Neuronal stem cell (in vitro differentiated cells): ENCODE data around the gene TTLL1.
A peak's percentile ranks its signal among the peaks of the same experiment; 100 is the strongest.

ENCODE experiments used
- DNase-seq: peaks from one replicate; pipeline ENCODE4 v3.0.0-alpha.2; 2013; ENCODE audit warnings: low spot score
- H2AFZ ChIP-seq: one replicate; pipeline ENCODE4 v1.6.1; 2013; ENCODE audit warnings: mild to moderate bottlenecking, low read length, inconsistent platforms
- H2AK5ac ChIP-seq: 2 replicates; pipeline ENCODE4 v1.6.1; 2013; ENCODE audit warnings: low read depth, mild to moderate bottlenecking, inconsistent platforms, low read length, moderate library complexity, mixed read lengths
- H2BK120ac ChIP-seq: 2 replicates; pipeline ENCODE4 v1.6.1; 2013; ENCODE audit warnings: low read depth, mild to moderate bottlenecking, inconsistent platforms, low read length, moderate library complexity, mixed read lengths
- H2BK12ac ChIP-seq: one replicate; pipeline ENCODE4 v1.6.1; 2013; ENCODE audit warnings: low read length, inconsistent platforms
- H2BK15ac ChIP-seq: 2 replicates; pipeline ENCODE4 v1.6.1; 2013; ENCODE audit warnings: mild to moderate bottlenecking, low read length, inconsistent platforms, mixed read lengths
- H2BK5ac ChIP-seq: one replicate; pipeline ENCODE4 v1.6.1; 2013; ENCODE audit warnings: inconsistent platforms, mild to moderate bottlenecking, low read length, moderate library complexity
- H3K14ac ChIP-seq: one replicate; pipeline ENCODE4 v1.6.1; 2013; ENCODE audit warnings: low read length, inconsistent platforms
- H3K18ac ChIP-seq: 2 replicates; pipeline ENCODE4 v1.6.1; 2013; ENCODE audit warnings: low read length, inconsistent platforms
- H3K23ac ChIP-seq: 2 replicates; pipeline ENCODE4 v1.6.1; 2013; ENCODE audit warnings: low read depth, mild to moderate bottlenecking, mixed read lengths, low read length, inconsistent platforms; ENCODE audit not compliant: poor library complexity
- H3K27ac ChIP-seq: replicated peaks from 3 replicates; pipeline ENCODE4 v1.5.1; 2013; ENCODE audit warnings: low read length, inconsistent platforms
- H3K27me3 ChIP-seq, 3 experiments: 2 replicates each; pipeline ENCODE4 v1.6.1; 2013; ENCODE audit warnings: low read length in 3 of 3, mild to moderate bottlenecking in 2 of 3, inconsistent platforms in 1 of 3, low read depth in 1 of 3, mixed read lengths in 1 of 3, moderate library complexity in 1 of 3; ENCODE audit not compliant: control insufficient read depth in 3 of 3, insufficient read depth in 3 of 3
- H3K36me3 ChIP-seq, 2 donors: replicated peaks in 1 of 2; 2 replicates each; pipeline ENCODE4 v1.6.1; 2013; ENCODE audit warnings: low read length in 2 of 2; ENCODE audit not compliant: control insufficient read depth in 2 of 2, insufficient read depth in 2 of 2
- H3K4ac ChIP-seq: 2 replicates; pipeline ENCODE4 v1.6.1; 2013; ENCODE audit warnings: inconsistent platforms, mild to moderate bottlenecking, low read length, moderate library complexity
- H3K4me1 ChIP-seq, 2 donors: 1 replicate in 1 of 2; 2 replicates in 1 of 2; pipeline ENCODE4 v1.6.1; 2013; ENCODE audit warnings: low read length in 2 of 2, low read depth in 1 of 2; ENCODE audit not compliant: control insufficient read depth in 2 of 2, insufficient read depth in 1 of 2
- H3K4me2 ChIP-seq: one replicate; pipeline ENCODE4 v1.6.1; 2013; ENCODE audit warnings: mild to moderate bottlenecking, low read length, inconsistent platforms; ENCODE audit not compliant: insufficient read depth, poor library complexity, severe bottlenecking
- H3K4me3 ChIP-seq, 2 donors: 2 replicates each; pipeline ENCODE4 v1.5.1; 2013; ENCODE audit warnings: low read length in 2 of 2, mild to moderate bottlenecking in 2 of 2, inconsistent platforms in 1 of 2, moderate library complexity in 1 of 2
- H3K79me1 ChIP-seq: one replicate; pipeline ENCODE4 v1.6.1; 2013; ENCODE audit warnings: low read depth, mild to moderate bottlenecking, inconsistent platforms, low read length, moderate library complexity
- H3K9ac ChIP-seq: one replicate; pipeline ENCODE4 v1.6.1; 2013; ENCODE audit warnings: mild to moderate bottlenecking, low read depth, low read length, inconsistent platforms; ENCODE audit not compliant: poor library complexity
- H3K9me3 ChIP-seq, 2 donors: replicated peaks in 1 of 2; 2 replicates each; pipeline versions ENCODE3 to v1.6.1; 2013; ENCODE audit warnings: low read length in 2 of 2, mild to moderate bottlenecking in 2 of 2, inconsistent platforms in 1 of 2, low read depth in 1 of 2, mixed read lengths in 1 of 2, moderate library complexity in 1 of 2; ENCODE audit not compliant: control insufficient read depth in 2 of 2, insufficient read depth in 1 of 2
- H4K8ac ChIP-seq: one replicate; pipeline ENCODE4 v1.6.1; 2013; ENCODE audit warnings: low read depth, mild to moderate bottlenecking, inconsistent platforms, low read length, moderate library complexity
- H4K91ac ChIP-seq: one replicate; pipeline ENCODE4 v1.6.1; 2013; ENCODE audit warnings: low read length, low read depth, mild to moderate bottlenecking, inconsistent platforms; ENCODE audit not compliant: poor library complexity
- WGBS, 2 donors: extraction: QIAGEN DNeasy Blood & Tissue Kit; methylation state at CpG; one replicate each; pipeline ENCODE4 v1.1.7; 2013; ENCODE audit warnings: missing lambda C conversion rate in 2 of 2, mixed read lengths in 1 of 2; ENCODE audit not compliant: insufficient read length in 2 of 2, insufficient replicate concordance in 1 of 2; ENCODE audit errors: extremely low coverage in 2 of 2; 5-methylcytosine and 5-hydroxymethylcytosine counted together

Gene TTLL1

GRCh38 chr22:43098356-43098755 lies 9.2 kb upstream of the TTLL1 start:
- peak overlapping the region; percentile 32 for H2BK5ac ChIP-seq
- H3K14ac ChIP-seq: peak overlapping the region; percentile 97
- no peak overlapping the region for H3K4me2 ChIP-seq
- no peak overlapping the region for H3K27ac ChIP-seq
- H3K9ac ChIP-seq: no peak overlapping the region
- no peak overlapping the region for H4K8ac ChIP-seq
- peaks cover 10 to 12% of the 10 kb centered on the region in 2 donors for H3K9me3 ChIP-seq
- H2BK120ac ChIP-seq: no peak overlapping the region
- H4K91ac ChIP-seq: no peak overlapping the region
- peaks cover 6 to 9% of the 10 kb centered on the region in 2 donors for H3K4me1 ChIP-seq
- H3K36me3 ChIP-seq: no peaks in the 10 kb centered on the region
- peak overlapping the region; percentile 94 for H2AK5ac ChIP-seq
- H2AFZ ChIP-seq: peak overlapping the region; percentile 45
- no peak overlapping the region for H2BK15ac ChIP-seq
- peak overlapping the region in 1 of 2 donors; percentile 9 for H3K4me3 ChIP-seq
- WGBS, 2 donors: no CpG with 5 or more reads among the region's 4 CpGs
- no peak for DNase-seq
- H3K4ac ChIP-seq: no peak overlapping the region
- H3K18ac ChIP-seq: peak overlapping the region; percentile 45
- peak overlapping the region; percentile 89 for H2BK12ac ChIP-seq
- no peaks in the 10 kb centered on the region for H3K27me3 ChIP-seq
- H3K79me1 ChIP-seq: peaks cover 2% of the 10 kb centered on the region
- H3K23ac ChIP-seq: no peak overlapping the region

GRCh38 chr22:43096420-43096819 lies 7.2 kb upstream of the TTLL1 start:
- Histone ChIP-seq H3K79me1 (peaks cover 2% of the 10 kb centered on the region), H2BK120ac (no peak overlapping the region), H2BK12ac (no peak overlapping the region), H3K9ac (no peak overlapping the region), H4K8ac (no peak overlapping the region), H3K9me3 (peaks cover 10 to 12% of the 10 kb centered on the region in 2 donors), H3K18ac (no peak overlapping the region), H3K27ac (no peak overlapping the region), H3K23ac (no peak overlapping the region), H3K4me2 (no peak overlapping the region), H2AK5ac (no peak overlapping the region), H3K27me3 (no peaks in the 10 kb centered on the region), H3K4me3 (no peak overlapping the region), H3K4me1 (peaks cover 4 to 8% of the 10 kb centered on the region in 2 donors), H3K36me3 (no peaks in the 10 kb centered on the region), H2AFZ (no peak overlapping the region), H2BK5ac (no peak overlapping the region), H4K91ac (no peak overlapping the region), H3K14ac (no peak overlapping the region), H3K4ac (no peak overlapping the region), H2BK15ac (no peak overlapping the region)
- no CpG with 5 or more reads among the region's 8 CpGs for WGBS, 2 donors
- no peak for DNase-seq

GRCh38 chr22:43094551-43094950 lies 5.4 kb upstream of the TTLL1 start:
- Histone ChIP-seq H3K36me3 (no peaks in the 10 kb centered on the region), H3K23ac (no peak overlapping the region), H2BK120ac (no peak overlapping the region), H2BK12ac (no peak overlapping the region), H3K4me2 (no peak overlapping the region), H3K27me3 (no peaks in the 10 kb centered on the region), H3K9ac (no peak overlapping the region), H3K14ac (no peak overlapping the region), H3K18ac (peak overlapping the region; percentile 51), H2AFZ (no peak overlapping the region), H4K91ac (no peak overlapping the region), H2BK15ac (no peak overlapping the region), H3K27ac (no peak overlapping the region), H2AK5ac (no peak overlapping the region), H4K8ac (no peak overlapping the region), H3K79me1 (peaks cover 2% of the 10 kb centered on the region), H2BK5ac (peak overlapping the region; percentile 1), H3K4ac (no peak overlapping the region), H3K9me3 (peaks cover 10 to 12% of the 10 kb centered on the region in 2 donors), H3K4me1 (peaks cover 0 to 5% of the 10 kb centered on the region in 2 donors), H3K4me3 (no peak overlapping the region)
- WGBS, 2 donors: no CpG with 5 or more reads among the region's 4 CpGs
- no peak for DNase-seq

GRCh38 chr22:43094085-43094484 lies 4.9 kb upstream of the TTLL1 start:
- no CpG with 5 or more reads among the region's 7 CpGs for WGBS, 2 donors

More at GRCh38 chr22:43094085-43094484, 4.9 kb upstream of the TTLL1 start:
- Histone ChIP-seq H2AFZ (no peak overlapping the region), H3K9me3 (peaks cover 10 to 12% of the 10 kb centered on the region in 2 donors), H3K14ac (no peak overlapping the region), H3K23ac (no peak overlapping the region), H2BK120ac (no peak overlapping the region), H3K9ac (no peak overlapping the region), H2BK5ac (peak overlapping the region; percentile 1), H3K79me1 (peaks cover 2% of the 10 kb centered on the region), H3K27me3 (no peaks in the 10 kb centered on the region), H3K27ac (no peak overlapping the region), H3K36me3 (no peaks in the 10 kb centered on the region), H3K4ac (no peak overlapping the region), H3K18ac (no peak overlapping the region), H3K4me1 (peaks cover 0 to 5% of the 10 kb centered on the region in 2 donors), H4K8ac (no peak overlapping the region), H4K91ac (no peak overlapping the region), H3K4me2 (no peak overlapping the region), H3K4me3 (no peak overlapping the region), H2BK12ac (no peak overlapping the region), H2AK5ac (no peak overlapping the region), H2BK15ac (no peak overlapping the region)
- no peak for DNase-seq
